H9 (cell line): ENCODE measurements around the gene KIAA2012. TPM values are rescaled to one million over a fixed set of nuclear protein-coding genes. Genes with fewer than 3 reads are reported as not detected.

Source experiments
- DNase-seq: peaks from one replicate; pipeline ENCODE4 v3.0.0-alpha.2; 2017
- H2AFZ ChIP-seq: one replicate; pipeline ENCODE4 v1.6.1; 2013; ENCODE audit warnings: mild to moderate bottlenecking, low read length, control low read depth, moderate library complexity
- H2AK5ac ChIP-seq: 2 replicates; pipeline ENCODE4 v1.6.1; 2013; ENCODE audit warnings: low read length, control low read depth, mixed read lengths; ENCODE audit not compliant: insufficient read length
- H2BK120ac ChIP-seq: one replicate; pipeline ENCODE4 v1.6.1; 2013; ENCODE audit warnings: low read depth, mild to moderate bottlenecking, low read length, control low read depth, inconsistent platforms; ENCODE audit not compliant: poor library complexity, severe bottlenecking
- H2BK12ac ChIP-seq: 2 replicates; pipeline ENCODE4 v1.6.1; 2013; ENCODE audit warnings: low read length, control low read depth, mixed read lengths, low read depth; ENCODE audit not compliant: insufficient read length
- H2BK15ac ChIP-seq: 2 replicates; pipeline ENCODE4 v1.6.1; 2013; ENCODE audit warnings: low read depth, low read length, control low read depth
- H2BK20ac ChIP-seq: one replicate; pipeline ENCODE4 v1.6.1; 2013; ENCODE audit warnings: low read depth, mild to moderate bottlenecking, low read length, control low read depth, inconsistent platforms; ENCODE audit not compliant: poor library complexity, severe bottlenecking
- H2BK5ac ChIP-seq: 2 replicates; pipeline ENCODE4 v1.6.1; 2013; ENCODE audit warnings: low read length, control low read depth, mixed read lengths; ENCODE audit not compliant: insufficient read length
- H3K14ac ChIP-seq: 2 replicates; pipeline ENCODE4 v1.6.1; 2013; ENCODE audit warnings: low read length, control low read depth; ENCODE audit not compliant: insufficient read depth
- H3K18ac ChIP-seq: 2 replicates; pipeline ENCODE4 v1.6.1; 2013; ENCODE audit warnings: low read depth, mild to moderate bottlenecking, mixed read lengths, low read length, control low read depth; ENCODE audit not compliant: insufficient read length
- H3K23ac ChIP-seq: 2 replicates; pipeline ENCODE4 v1.6.1; 2013; ENCODE audit warnings: low read length, control low read depth, mixed read lengths, low read depth; ENCODE audit not compliant: insufficient read length
- H3K23me2 ChIP-seq: 2 replicates; pipeline ENCODE4 v1.6.1; 2013; ENCODE audit warnings: low read depth, mild to moderate bottlenecking, mixed read lengths, low read length, control low read depth; ENCODE audit not compliant: insufficient read length, poor library complexity, severe bottlenecking
- H3K27ac ChIP-seq: 2 replicates; pipeline ENCODE4 v1.5.1; 2013; ENCODE audit warnings: low read length, control low read depth, mixed read lengths, low read depth; ENCODE audit not compliant: insufficient read length
- H3K27me3 ChIP-seq: 2 replicates; pipeline ENCODE4 v1.6.1; 2013; ENCODE audit warnings: low read length, control low read depth, inconsistent platforms; ENCODE audit not compliant: insufficient read depth
- H3K4ac ChIP-seq: 2 replicates; pipeline ENCODE4 v1.6.1; 2013; ENCODE audit warnings: low read depth, mild to moderate bottlenecking, control low read depth, inconsistent platforms, low read length, moderate library complexity
- H3K4me1 ChIP-seq: 2 replicates; pipeline ENCODE4 v1.6.1; 2013; ENCODE audit warnings: low read length, control low read depth, inconsistent platforms; ENCODE audit not compliant: insufficient read depth
- H3K4me2 ChIP-seq: 2 replicates; pipeline ENCODE4 v1.6.1; 2013; ENCODE audit warnings: low read length, control low read depth, mixed read lengths; ENCODE audit not compliant: insufficient read length, insufficient read depth
- H3K56ac ChIP-seq: 2 replicates; pipeline ENCODE4 v1.6.1; 2013; ENCODE audit warnings: low read depth, mild to moderate bottlenecking, mixed read lengths, low read length, control low read depth; ENCODE audit not compliant: insufficient read length
- H3K79me1 ChIP-seq: 2 replicates; pipeline ENCODE4 v1.6.1; 2013; ENCODE audit warnings: low read depth, mild to moderate bottlenecking, moderate library complexity, low read length, control low read depth, inconsistent platforms; ENCODE audit not compliant: insufficient read depth, poor library complexity, severe bottlenecking
- H3K79me2 ChIP-seq: 2 replicates; pipeline ENCODE4 v1.6.1; 2013; ENCODE audit warnings: low read length, control low read depth, inconsistent platforms; ENCODE audit not compliant: insufficient read depth
- H3K9ac ChIP-seq: 2 replicates; pipeline ENCODE4 v1.6.1; 2013; ENCODE audit warnings: low read length, control low read depth, mixed read lengths; ENCODE audit not compliant: insufficient read length; ENCODE audit errors: extremely low read depth
- H3K9me3 ChIP-seq: one replicate; pipeline ENCODE4 v1.6.1; 2013; ENCODE audit warnings: low read depth, low read length, inconsistent platforms; ENCODE audit not compliant: control insufficient read depth
- H3T11ph ChIP-seq: one replicate; pipeline ENCODE4 v1.6.1; 2013; ENCODE audit warnings: mild to moderate bottlenecking, low read length, control low read depth, inconsistent platforms
- H4K20me1 ChIP-seq: one replicate; pipeline ENCODE4 v1.6.1; 2013; ENCODE audit not compliant: control insufficient read depth, insufficient read length, insufficient read depth
- H4K5ac ChIP-seq: 2 replicates; pipeline ENCODE4 v1.6.1; 2013; ENCODE audit warnings: low read depth, mild to moderate bottlenecking, mixed read lengths, low read length, control low read depth; ENCODE audit not compliant: insufficient read length
- H4K8ac ChIP-seq: replicated peaks from 2 replicates; pipeline ENCODE4 v1.6.1; 2013; ENCODE audit warnings: low read length, control low read depth, mixed read lengths, low read depth; ENCODE audit not compliant: insufficient read length
- H4K91ac ChIP-seq: 2 replicates; pipeline ENCODE4 v1.6.1; 2013; ENCODE audit warnings: low read depth, mild to moderate bottlenecking, moderate library complexity, mixed read lengths, low read length, control low read depth; ENCODE audit not compliant: insufficient read length
- H3K27ac Mint-ChIP-seq, 3 experiments: 2 replicates in 2 of 3; 3 replicates in 1 of 3; pipeline ENCODE4 v1.8.0; 2020 to 2021; ENCODE audit warnings: mixed read lengths in 3 of 3, mild to moderate bottlenecking in 1 of 3, moderate library complexity in 1 of 3
- H3K27me3 Mint-ChIP-seq: 2 replicates; pipeline ENCODE4 v1.8.0; 2021; ENCODE audit warnings: low read depth, mild to moderate bottlenecking, moderate library complexity, mixed read lengths
- H3K36me3 Mint-ChIP-seq, 3 experiments: 2 replicates in 2 of 3; 3 replicates in 1 of 3; pipeline ENCODE4 v1.8.0; 2020 to 2021; ENCODE audit warnings: low read depth in 3 of 3, mixed read lengths in 3 of 3; ENCODE audit not compliant: insufficient read depth in 1 of 3
- H3K4me1 Mint-ChIP-seq, 2 experiments: 2 replicates each; pipeline ENCODE4 v1.8.0; 2020; ENCODE audit warnings: mixed read lengths in 2 of 2
- H3K4me3 Mint-ChIP-seq, 2 experiments: 2 replicates in 1 of 2; 3 replicates in 1 of 2; pipeline ENCODE4 v1.8.0; 2020 to 2021; ENCODE audit warnings: mild to moderate bottlenecking in 2 of 2, mixed read lengths in 2 of 2, moderate library complexity in 1 of 2
- H3K9me3 Mint-ChIP-seq, 2 experiments: 2 replicates in 1 of 2; 3 replicates in 1 of 2; pipeline ENCODE4 v1.8.0; 2020; ENCODE audit warnings: mild to moderate bottlenecking in 2 of 2, mixed read lengths in 2 of 2, moderate library complexity in 1 of 2
- CTCF ChIP-seq: fragments of 200-600 bp; sonication (generic); conservative IDR thresholded peaks from 3 replicates; pipeline ENCODE4 v1.8.0; 2021; ENCODE audit warnings: antibody characterized with exemption, mild to moderate bottlenecking
- WGBS: extraction: QIAGEN DNeasy Blood & Tissue Kit; methylation state at CpG from one replicate; pipeline ENCODE4 v1.1.7; 2013; ENCODE audit warnings: missing lambda C conversion rate, low lambda C conversion rate, mixed read lengths; ENCODE audit not compliant: insufficient read length; ENCODE audit errors: extremely low coverage; 5-methylcytosine and 5-hydroxymethylcytosine counted together
- total RNA-seq: library from RNA; stranded (reverse); gene quantifications from 2 replicates; pipeline ENCODE4 v1.2.1, GENCODE V29; 2021

Gene KIAA2012
- total RNA-seq, 1 experiment from 2014 or later, result not detected

GRCh38 chr2:202112041-202112440, 39.0 kb downstream of the KIAA2012 start:
- Histone ChIP-seq H3T11ph (no peak overlapping the region), H3K23ac (no peak overlapping the region), H2BK120ac (no peak overlapping the region), H2AK5ac (no peak overlapping the region), H3K18ac (no peak overlapping the region), H3K27ac (no peak overlapping the region), H3K23me2 (no peaks in the 10 kb centered on the region), H3K4ac (no peak overlapping the region), H3K27me3 (no peaks in the 10 kb centered on the region; the same call in 1 of the 2 replicates), H3K14ac (no peak overlapping the region), H3K4me1 (no peaks in the 10 kb centered on the region; the same call in none of the 2 replicates), H4K91ac (no peak overlapping the region), H3K9ac (no peak overlapping the region), H2BK15ac (no peak overlapping the region), H4K5ac (no peak overlapping the region), H3K79me2 (no peaks in the 10 kb centered on the region), H2BK12ac (no peak overlapping the region), H2BK5ac (no peak overlapping the region), H3K79me1 (no peaks in the 10 kb centered on the region), H4K8ac (no peak overlapping the region), H2AFZ (no peak overlapping the region), H3K4me2 (no peak overlapping the region), H2BK20ac (no peak overlapping the region), H4K20me1 (no peaks in the 10 kb centered on the region), H3K9me3 (no peaks in the 10 kb centered on the region), H3K56ac (no peak overlapping the region)
- Mint-ChIP-seq H3K4me1 (peaks cover 34 to 47% of the 10 kb centered on the region in 2 experiments), H3K4me3 (no peak overlapping the region), H3K9me3 (no peaks in the 10 kb centered on the region), H3K27me3 (no peaks in the 10 kb centered on the region), H3K27ac (no peak overlapping the region), H3K36me3 (no peaks in the 10 kb centered on the region)
- no peak for DNase-seq
- WGBS, result no CpG with 5 or more reads among the region's 7 CpGs
- TF ChIP-seq CTCF, result no peak
